PC-9 (cell line): ENCODE measurements around the gene BIRC5.

ENCODE experiments used
- EZH2 ChIP-seq: fragments of 200-600 bp; sonication (generic); IDR thresholded peaks from 2 replicates; pipeline ENCODE4 v1.8.0; 2017; ENCODE audit warnings: antibody characterized with exemption, low read depth
- TF ChIP-seq, protein P1 (sequence below): fragments of 200-600 bp; sonication (generic); conservative IDR thresholded peaks from 2 replicates; pipeline ENCODE4 v1.6.1; 2017; ENCODE audit warnings: mixed run types, antibody characterized with exemption, mild to moderate bottlenecking, moderate library complexity

- TF ChIP-seq, protein P1, sequence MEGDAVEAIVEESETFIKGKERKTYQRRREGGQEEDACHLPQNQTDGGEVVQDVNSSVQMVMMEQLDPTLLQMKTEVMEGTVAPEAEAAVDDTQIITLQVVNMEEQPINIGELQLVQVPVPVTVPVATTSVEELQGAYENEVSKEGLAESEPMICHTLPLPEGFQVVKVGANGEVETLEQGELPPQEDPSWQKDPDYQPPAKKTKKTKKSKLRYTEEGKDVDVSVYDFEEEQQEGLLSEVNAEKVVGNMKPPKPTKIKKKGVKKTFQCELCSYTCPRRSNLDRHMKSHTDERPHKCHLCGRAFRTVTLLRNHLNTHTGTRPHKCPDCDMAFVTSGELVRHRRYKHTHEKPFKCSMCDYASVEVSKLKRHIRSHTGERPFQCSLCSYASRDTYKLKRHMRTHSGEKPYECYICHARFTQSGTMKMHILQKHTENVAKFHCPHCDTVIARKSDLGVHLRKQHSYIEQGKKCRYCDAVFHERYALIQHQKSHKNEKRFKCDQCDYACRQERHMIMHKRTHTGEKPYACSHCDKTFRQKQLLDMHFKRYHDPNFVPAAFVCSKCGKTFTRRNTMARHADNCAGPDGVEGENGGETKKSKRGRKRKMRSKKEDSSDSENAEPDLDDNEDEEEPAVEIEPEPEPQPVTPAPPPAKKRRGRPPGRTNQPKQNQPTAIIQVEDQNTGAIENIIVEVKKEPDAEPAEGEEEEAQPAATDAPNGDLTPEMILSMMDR, result no peak
- no peak for TF ChIP-seq EZH2
Measured at GRCh38 chr17:78241277-78242023, 27.4 kb downstream of the BIRC5 start.
